Measurements from ENCODE around the gene LAMA3.

Gene LAMA3

GRCh38 chr18:23761941-23762340, 72.7 kb downstream of the LAMA3 start:
- TF ChIP-seq CTCF (IDR thresholded peaks at IDR 0.05; ENCODE audit: borderline replicate concordance, insufficient read depth, low read depth, low read length), result no peak
- H3K4me3 ChIP-seq (ENCODE audit: low read depth, low read length), result no peak overlapping the region

- no peak overlapping the region for H3K4me3 ChIP-seq (ENCODE audit: low read depth, low read length)
- TF ChIP-seq CTCF (IDR thresholded peaks at IDR 0.05; ENCODE audit: borderline replicate concordance, insufficient read depth, low read depth, low read length), result no peak
Measured at GRCh38 chr18:23763343-23763742, 74.1 kb downstream of the LAMA3 start.

- no peak overlapping the region for H3K4me3 ChIP-seq (ENCODE audit: low read depth, low read length)
- no peak for TF ChIP-seq CTCF (IDR thresholded peaks at IDR 0.05; ENCODE audit: borderline replicate concordance, insufficient read depth, low read depth, low read length)
Measured at GRCh38 chr18:23765931-23766330, 76.7 kb downstream of the LAMA3 start.

GRCh38 chr18:23772327-23773024, 83.2 kb downstream of the LAMA3 start:
- no peak overlapping the region for H3K4me3 ChIP-seq (ENCODE audit: low read depth, low read length)
- no peak for TF ChIP-seq CTCF (IDR thresholded peaks at IDR 0.05; ENCODE audit: borderline replicate concordance, insufficient read depth, low read depth, low read length)

- TF ChIP-seq CTCF (IDR thresholded peaks at IDR 0.05; ENCODE audit: borderline replicate concordance, insufficient read depth, low read depth, low read length), result no peak
- no peak overlapping the region for H3K4me3 ChIP-seq (ENCODE audit: low read depth, low read length)
Measured at GRCh38 chr18:23776306-23776705, 87.1 kb downstream of the LAMA3 start.

- TF ChIP-seq CTCF (IDR thresholded peaks at IDR 0.05; ENCODE audit: borderline replicate concordance, insufficient read depth, low read depth, low read length), result no peak
- H3K4me3 ChIP-seq (ENCODE audit: low read depth, low read length), result no peak overlapping the region
Measured at GRCh38 chr18:23778828-23779227, 89.6 kb downstream of the LAMA3 start.

- 0 out of 2 replicates have a peak, but pooled peaks have one; percentile 7 for TF ChIP-seq CTCF (IDR thresholded peaks at IDR 0.05; ENCODE audit: borderline replicate concordance, insufficient read depth, low read depth, low read length)
- H3K4me3 ChIP-seq (ENCODE audit: low read depth, low read length), result no peak overlapping the region
Measured at GRCh38 chr18:23779696-23780303, 90.5 kb downstream of the LAMA3 start.
